C4-2B (cell line): ENCODE data around the gene NADSYN1.

Source experiments
- ZFX ChIP-seq: fragments of 450-650 bp; IDR thresholded peaks from 2 replicates; pipeline ENCODE4 v1.6.1; 2017
- TF ChIP-seq, protein P1 (sequence below): fragments of 450-650 bp; conservative IDR thresholded peaks from 2 replicates; pipeline ENCODE4 v1.5.1; 2017; ENCODE audit warnings: mild to moderate bottlenecking

DNA sequence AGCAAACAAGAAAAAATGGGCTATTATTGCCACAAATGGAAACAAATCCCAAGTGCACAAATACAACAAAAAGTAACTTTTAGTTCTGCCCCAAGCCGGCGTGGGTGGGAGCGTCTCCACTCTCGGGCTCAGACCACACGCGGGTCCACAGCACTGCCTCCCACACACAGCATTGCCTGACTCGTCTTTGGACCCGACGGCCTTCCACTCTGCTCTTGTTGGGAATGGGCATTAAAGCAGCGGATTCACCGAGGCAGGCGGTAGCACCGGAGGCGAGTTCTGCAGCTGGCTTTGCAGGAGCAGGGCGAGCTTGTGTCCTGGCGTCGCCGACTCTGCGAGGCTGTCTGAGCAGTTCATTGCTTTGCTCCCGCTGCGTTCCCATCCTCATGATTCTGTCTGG, 23.0 kb downstream of the NADSYN1 start:
- TF ChIP-seq, protein P1, sequence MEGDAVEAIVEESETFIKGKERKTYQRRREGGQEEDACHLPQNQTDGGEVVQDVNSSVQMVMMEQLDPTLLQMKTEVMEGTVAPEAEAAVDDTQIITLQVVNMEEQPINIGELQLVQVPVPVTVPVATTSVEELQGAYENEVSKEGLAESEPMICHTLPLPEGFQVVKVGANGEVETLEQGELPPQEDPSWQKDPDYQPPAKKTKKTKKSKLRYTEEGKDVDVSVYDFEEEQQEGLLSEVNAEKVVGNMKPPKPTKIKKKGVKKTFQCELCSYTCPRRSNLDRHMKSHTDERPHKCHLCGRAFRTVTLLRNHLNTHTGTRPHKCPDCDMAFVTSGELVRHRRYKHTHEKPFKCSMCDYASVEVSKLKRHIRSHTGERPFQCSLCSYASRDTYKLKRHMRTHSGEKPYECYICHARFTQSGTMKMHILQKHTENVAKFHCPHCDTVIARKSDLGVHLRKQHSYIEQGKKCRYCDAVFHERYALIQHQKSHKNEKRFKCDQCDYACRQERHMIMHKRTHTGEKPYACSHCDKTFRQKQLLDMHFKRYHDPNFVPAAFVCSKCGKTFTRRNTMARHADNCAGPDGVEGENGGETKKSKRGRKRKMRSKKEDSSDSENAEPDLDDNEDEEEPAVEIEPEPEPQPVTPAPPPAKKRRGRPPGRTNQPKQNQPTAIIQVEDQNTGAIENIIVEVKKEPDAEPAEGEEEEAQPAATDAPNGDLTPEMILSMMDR: no peak
- no peak for TF ChIP-seq ZFX
